Neural crest cell (in vitro differentiated cells): ENCODE measurements around the gene DPM1. TPM values are rescaled to one million over a fixed set of nuclear protein-coding genes. Genes with fewer than 3 reads are reported as not detected.
A peak's percentile ranks its signal among the peaks of the same experiment; 100 is the strongest.

Experiments
- DNase-seq: peaks from one replicate; pipeline ENCODE4 v3.0.0; 2021; ENCODE audit warnings: low read depth, mixed read lengths, low spot score
- H3K27ac Mint-ChIP-seq: one replicate; pipeline ENCODE4 v1.8.0; 2021; ENCODE audit warnings: mild to moderate bottlenecking, mixed read lengths; ENCODE audit not compliant: unreplicated experiment
- H3K27me3 Mint-ChIP-seq: 2 replicates; pipeline ENCODE4 v1.8.0; 2021; ENCODE audit warnings: low read depth, mild to moderate bottlenecking, mixed read lengths
- H3K36me3 Mint-ChIP-seq: 2 replicates; pipeline ENCODE4 v1.8.0; 2021; ENCODE audit warnings: low read depth, mild to moderate bottlenecking, mixed read lengths
- H3K4me1 Mint-ChIP-seq: 2 replicates; pipeline ENCODE4 v1.8.0; 2021; ENCODE audit warnings: mixed read lengths
- H3K4me3 Mint-ChIP-seq: one replicate; pipeline ENCODE4 v1.8.0; 2021; ENCODE audit warnings: mild to moderate bottlenecking, mixed read lengths
- H3K9me3 Mint-ChIP-seq: 2 replicates; pipeline ENCODE4 v1.8.0; 2021; ENCODE audit warnings: mixed read lengths
- CTCF ChIP-seq: fragments of 200-600 bp; sonication (generic); conservative IDR thresholded peaks from 2 replicates; pipeline ENCODE4 v1.5.0; 2021; ENCODE audit warnings: antibody characterized with exemption, mild to moderate bottlenecking
- total RNA-seq: library from RNA; stranded (reverse); gene quantifications from 2 replicates; pipeline ENCODE4 v1.2.1, GENCODE V29; 2021

DPM1 gene
- total RNA-seq, 1 donor from 2014 or later = 42.9 TPM

- H3K27me3 Mint-ChIP-seq = peaks cover 36% of the 10 kb centered on the region
- peak overlapping the region; percentile 67 for H3K27ac Mint-ChIP-seq
- peaks cover 15% of the 10 kb centered on the region for H3K4me1 Mint-ChIP-seq
- H3K9me3 Mint-ChIP-seq = no peaks in the 10 kb centered on the region
- TF ChIP-seq CTCF = no peak
- no peaks in the 10 kb centered on the region for H3K36me3 Mint-ChIP-seq
- no peak for DNase-seq
- peak overlapping the region; percentile 6 for H3K4me3 Mint-ChIP-seq
Observed at GRCh38 chr20:50967586-50967985, 9.3 kb upstream of the DPM1 start.

GRCh38 chr20:50959543-50960126 lies 1.3 kb upstream of the DPM1 start:
- Mint-ChIP-seq H3K4me1 (peaks cover 42% of the 10 kb centered on the region), H3K27me3 (peaks cover under 1% of the 10 kb centered on the region), H3K36me3 (peaks cover 4% of the 10 kb centered on the region), H3K4me3 (peak overlapping the region; percentile 95), H3K27ac (peak overlapping the region; percentile 88), H3K9me3 (no peaks in the 10 kb centered on the region)
- no peak for DNase-seq
- TF ChIP-seq CTCF = no peak

GRCh38 chr20:50958615-50959542 lies 547 bp upstream of the DPM1 start, which contains the start of gene MOCS3:
TSS of gene MOCS3 (plus strand) at chr20:50958818. CDS start at chr20:50958843, 25 bp downstream.
- Mint-ChIP-seq H3K27me3 (no peaks in the 10 kb centered on the region), H3K4me3 (peak within 1 kb of the TSS; percentile 95), H3K27ac (peak within 1 kb of the TSS; percentile 100), H3K4me1 (peaks cover 42% of the 10 kb centered on the region), H3K9me3 (no peaks in the 10 kb centered on the region), H3K36me3 (peaks cover 4% of the 10 kb centered on the region)
- no peak for TF ChIP-seq CTCF
- no peak for DNase-seq

- H3K36me3 Mint-ChIP-seq = peaks cover 3% of the 10 kb centered on the region
- no peak for DNase-seq
- H3K27me3 Mint-ChIP-seq = no peaks in the 10 kb centered on the region
- no peak for TF ChIP-seq CTCF
- H3K4me3 Mint-ChIP-seq = peak overlapping the region; percentile 95
- H3K4me1 Mint-ChIP-seq = peaks cover 42% of the 10 kb centered on the region
- H3K27ac Mint-ChIP-seq = peak overlapping the region; percentile 100
- H3K9me3 Mint-ChIP-seq = no peaks in the 10 kb centered on the region
Observed at GRCh38 chr20:50957276-50957675, 1.1 kb downstream of the DPM1 start.

GRCh38 chr20:50953821-50954220 lies 4.5 kb downstream of the DPM1 start:
- DNase-seq = no peak
- Mint-ChIP-seq H3K27ac (no peak overlapping the region), H3K9me3 (no peaks in the 10 kb centered on the region), H3K36me3 (peaks cover 4% of the 10 kb centered on the region), H3K4me3 (no peak overlapping the region), H3K27me3 (no peaks in the 10 kb centered on the region), H3K4me1 (peaks cover 26% of the 10 kb centered on the region)
- TF ChIP-seq CTCF = no peak
